ENCODE measurements around the gene CASP8.
"Not testable (repeated sequence)": the region's sequence is repeated elsewhere in the genome, so short reads cannot be mapped to it uniquely, and the experiment has no call there.

CASP8 gene

DNA sequence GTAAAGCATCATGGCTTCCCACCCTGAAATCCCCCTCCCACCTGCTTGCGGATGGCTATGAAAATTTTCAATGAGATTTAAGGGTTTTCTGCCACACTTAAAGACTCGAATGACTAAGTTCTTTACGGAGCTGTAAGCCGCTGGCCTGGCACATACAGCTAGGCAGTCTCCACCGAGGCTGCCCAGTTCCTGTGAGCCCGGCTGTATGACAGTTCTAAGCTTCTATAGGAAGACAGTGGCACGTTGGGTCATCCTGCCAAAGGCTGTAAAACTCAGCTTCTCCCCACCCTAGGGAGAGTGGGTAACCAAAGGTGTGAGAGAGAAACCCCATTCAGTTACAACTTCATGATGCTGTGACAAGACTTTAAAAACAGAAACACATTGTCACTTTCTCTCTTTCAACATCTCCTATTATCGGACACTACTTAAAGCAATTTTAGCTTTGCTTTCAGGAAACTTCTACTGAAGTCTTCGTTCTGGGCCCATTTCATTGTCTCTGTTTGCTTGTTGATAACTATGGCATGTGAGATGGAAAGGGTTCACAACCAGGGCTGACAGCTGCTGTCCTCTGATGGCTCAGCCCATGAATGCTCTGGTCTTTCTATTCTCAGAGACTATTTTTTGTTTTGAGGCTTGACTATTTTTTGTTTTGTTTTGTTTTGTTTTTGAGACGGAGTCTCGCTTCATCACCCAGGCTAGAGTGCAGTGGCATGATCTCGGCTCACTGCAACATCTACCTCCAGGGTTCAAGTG lies 7.1 kb downstream of the CASP8 start:
- peaks cover 76 to 90% of the 10 kb centered on the region in 2 donors for H3K4me1 Mint-ChIP-seq (ENCODE audit: low read depth in 2 of 2)
- peak in 1 of 3 experiments; percentile 23 for DNase-seq
- peak; percentile 67 for ATAC-seq (replicated peaks)
- no peaks in the 10 kb centered on the region for H3K27me3 Mint-ChIP-seq
- peaks cover 68% of the 10 kb centered on the region for H3K36me3 Mint-ChIP-seq (ENCODE audit: insufficient read depth)
- peak overlapping the region; percentile 83 to 98 for H3K27ac Mint-ChIP-seq
- no peaks in the 10 kb centered on the region for H3K9me3 Mint-ChIP-seq
- peak overlapping the region; percentile 85 to 92 for H3K4me3 Mint-ChIP-seq

DNA sequence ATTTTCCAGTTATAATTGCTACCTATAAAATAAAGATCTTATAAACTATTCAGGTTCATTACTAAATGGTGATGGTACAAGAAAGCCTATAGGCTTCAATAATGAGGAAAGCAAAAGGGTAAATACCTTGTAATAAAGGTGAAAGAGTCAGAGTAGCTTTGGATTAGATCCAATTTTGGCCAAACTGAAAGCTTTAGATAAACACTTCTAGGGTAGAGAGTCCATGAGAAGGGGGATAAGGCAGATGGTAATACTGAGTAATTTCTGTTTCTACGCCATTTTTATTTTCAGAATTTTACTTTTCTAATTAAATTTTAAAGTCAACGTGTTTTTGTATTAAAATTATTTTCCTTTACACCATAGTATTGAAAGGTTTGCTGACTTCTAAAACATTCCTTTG lies 9.4 kb downstream of the CASP8 start:
- H3K9me3 Mint-ChIP-seq, result no peaks in the 10 kb centered on the region
- ATAC-seq (replicated peaks) (no peak), DNase-seq (no peak)
- peaks cover 90% of the 10 kb centered on the region for H3K36me3 Mint-ChIP-seq (ENCODE audit: insufficient read depth)
- no peaks in the 10 kb centered on the region for H3K27me3 Mint-ChIP-seq
- H3K27ac Mint-ChIP-seq, result peak overlapping the region; percentile 83 to 98
- peak overlapping the region in 1 of 2 donors; percentile 59 for H3K4me3 Mint-ChIP-seq
- H3K4me1 Mint-ChIP-seq (ENCODE audit: low read depth in 2 of 2), result peaks cover 73 to 87% of the 10 kb centered on the region in 2 donors

DNA sequence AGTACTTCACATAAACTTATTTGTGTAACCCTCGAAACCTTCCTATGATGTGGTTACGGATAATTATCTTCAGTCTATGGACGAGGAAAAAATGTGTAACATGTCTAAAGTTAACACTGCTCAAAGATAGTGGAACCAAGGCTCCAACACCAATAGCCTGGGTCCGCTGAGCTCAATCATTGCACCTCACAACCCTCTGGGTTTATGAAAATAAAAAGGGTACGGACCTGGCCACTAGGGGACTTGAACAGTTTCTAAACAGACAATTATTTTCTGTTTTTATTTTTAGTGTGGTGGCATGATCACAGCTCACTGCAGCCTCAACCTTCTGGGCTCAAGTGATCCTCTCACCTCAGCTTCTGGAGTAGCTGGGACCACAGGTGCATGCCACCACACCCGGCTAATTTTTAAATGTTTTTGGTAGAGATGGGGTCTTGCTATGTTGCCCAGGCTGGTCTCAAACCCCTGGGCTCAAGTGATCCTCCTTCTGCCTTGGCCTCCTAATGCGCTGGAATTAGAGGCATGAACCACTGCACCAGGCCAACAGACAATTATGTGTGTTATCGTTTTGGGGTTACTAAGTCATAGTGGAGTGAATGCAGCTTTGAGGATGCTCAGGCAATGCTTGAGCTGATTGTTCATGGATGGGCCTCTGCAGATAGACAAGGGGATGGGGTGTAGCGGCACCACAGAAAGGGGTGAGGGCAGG lies 10.1 kb downstream of the CASP8 start:
- Mint-ChIP-seq H3K27ac (peak overlapping the region; percentile 83 to 98), H3K4me1 (ENCODE audit: low read depth in 2 of 2) (peaks cover 69 to 89% of the 10 kb centered on the region in 2 donors), H3K9me3 (no peaks in the 10 kb centered on the region), H3K36me3 (ENCODE audit: insufficient read depth) (peaks cover 95% of the 10 kb centered on the region), H3K27me3 (no peaks in the 10 kb centered on the region), H3K4me3 (peak overlapping the region; percentile 49 to 59)
- ATAC-seq (replicated peaks), result no peak
- no peak for DNase-seq

DNA sequence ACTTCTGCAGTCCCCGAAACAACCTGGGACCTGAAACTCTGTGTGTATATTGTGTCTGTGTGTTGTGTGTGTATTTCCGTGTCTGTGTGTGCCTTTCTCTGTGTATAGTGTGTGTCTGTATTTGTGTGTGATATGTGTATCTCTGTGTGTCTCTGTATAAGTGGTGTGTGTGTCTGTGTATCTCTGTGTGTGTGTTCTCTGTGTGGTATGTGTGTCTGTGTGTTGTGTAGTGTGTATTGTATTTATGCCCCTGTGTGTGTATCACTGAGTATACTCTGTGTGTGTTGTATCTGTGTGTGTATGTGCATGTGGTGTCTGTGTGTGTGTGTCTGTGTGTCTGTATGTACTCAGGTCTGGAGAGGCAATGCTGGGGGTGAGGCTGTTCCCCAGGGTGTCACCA lies 11.6 kb downstream of the CASP8 start:
- Mint-ChIP-seq H3K27ac (peak overlapping the region; percentile 83 to 98), H3K4me1 (ENCODE audit: low read depth in 2 of 2) (peaks cover 59 to 85% of the 10 kb centered on the region in 2 donors), H3K36me3 (ENCODE audit: insufficient read depth) (peaks cover 97% of the 10 kb centered on the region), H3K27me3 (no peaks in the 10 kb centered on the region), H3K4me3 (peak overlapping the region; percentile 49 to 59), H3K9me3 (no peaks in the 10 kb centered on the region)
- no peak for ATAC-seq (replicated peaks)
- no peak for DNase-seq

DNA sequence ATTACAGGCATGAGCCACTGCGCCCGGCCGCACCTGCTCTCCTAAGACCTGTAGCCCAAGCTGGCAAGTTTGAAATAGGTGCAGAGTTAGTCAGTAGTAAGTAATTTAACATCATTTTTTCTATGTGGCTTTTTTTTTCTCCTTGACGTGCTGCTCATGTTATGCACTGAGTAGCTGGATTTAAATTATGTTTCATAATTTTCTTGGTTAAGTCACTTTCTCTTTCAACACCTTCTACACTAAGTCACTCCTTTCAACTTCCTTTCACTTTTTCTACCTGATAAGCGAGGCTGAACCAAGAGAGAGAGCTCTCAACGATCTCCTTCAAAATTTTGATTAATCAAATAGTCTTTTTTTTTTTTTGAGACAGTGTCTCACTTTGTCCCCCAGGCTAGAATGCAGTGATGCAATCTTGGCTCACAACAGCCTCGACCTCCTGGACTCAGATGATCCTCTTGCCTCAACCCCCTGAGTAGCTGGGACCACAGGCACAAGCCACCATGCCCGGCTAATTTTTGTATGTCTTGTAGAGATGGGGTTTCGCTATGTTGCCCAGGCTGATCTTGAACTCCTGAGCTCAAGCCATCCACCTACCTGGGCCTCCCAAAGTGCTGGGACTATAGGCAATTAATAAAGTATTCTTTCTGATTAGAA lies 13.1 kb downstream of the CASP8 start:
- peak overlapping the region; percentile 83 to 98 for H3K27ac Mint-ChIP-seq
- peak overlapping the region; percentile 49 to 59 for H3K4me3 Mint-ChIP-seq
- no peaks in the 10 kb centered on the region for H3K27me3 Mint-ChIP-seq
- H3K36me3 Mint-ChIP-seq (ENCODE audit: insufficient read depth), result peaks cover 100% of the 10 kb centered on the region
- ATAC-seq (replicated peaks), result peak; percentile 72
- no peaks in the 10 kb centered on the region for H3K9me3 Mint-ChIP-seq
- DNase-seq, result no peak
- peaks cover 51 to 75% of the 10 kb centered on the region in 2 donors for H3K4me1 Mint-ChIP-seq (ENCODE audit: low read depth in 2 of 2)

DNA sequence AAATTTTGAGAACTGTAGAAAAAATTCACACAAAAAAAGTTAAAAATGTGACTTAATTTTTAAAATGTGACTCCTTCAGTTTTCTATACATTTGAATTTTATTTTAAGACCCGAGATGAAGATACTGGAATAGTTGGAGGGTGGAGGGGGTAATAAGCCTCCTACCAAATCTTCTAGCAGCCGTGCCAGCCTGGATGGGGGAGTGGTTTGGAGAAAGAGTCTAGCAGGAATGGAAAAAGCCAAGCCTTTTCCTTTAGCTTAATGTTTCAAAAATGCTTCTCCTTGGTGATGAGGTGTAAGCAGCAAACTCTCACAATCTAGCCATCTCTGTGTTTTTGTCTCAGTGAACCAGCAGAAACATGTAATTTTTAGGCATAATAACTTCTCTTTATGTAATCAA lies 14.7 kb downstream of the CASP8 start:
- no peak overlapping the region for H3K4me3 Mint-ChIP-seq
- H3K4me1 Mint-ChIP-seq (ENCODE audit: low read depth in 2 of 2), result peaks cover 40 to 75% of the 10 kb centered on the region in 2 donors
- H3K27ac Mint-ChIP-seq, result peak overlapping the region; percentile 83 to 98
- no peak for ATAC-seq (replicated peaks)
- H3K9me3 Mint-ChIP-seq, result no peaks in the 10 kb centered on the region
- DNase-seq, result no peak
- H3K27me3 Mint-ChIP-seq, result no peaks in the 10 kb centered on the region
- peaks cover 100% of the 10 kb centered on the region for H3K36me3 Mint-ChIP-seq (ENCODE audit: insufficient read depth)

DNA sequence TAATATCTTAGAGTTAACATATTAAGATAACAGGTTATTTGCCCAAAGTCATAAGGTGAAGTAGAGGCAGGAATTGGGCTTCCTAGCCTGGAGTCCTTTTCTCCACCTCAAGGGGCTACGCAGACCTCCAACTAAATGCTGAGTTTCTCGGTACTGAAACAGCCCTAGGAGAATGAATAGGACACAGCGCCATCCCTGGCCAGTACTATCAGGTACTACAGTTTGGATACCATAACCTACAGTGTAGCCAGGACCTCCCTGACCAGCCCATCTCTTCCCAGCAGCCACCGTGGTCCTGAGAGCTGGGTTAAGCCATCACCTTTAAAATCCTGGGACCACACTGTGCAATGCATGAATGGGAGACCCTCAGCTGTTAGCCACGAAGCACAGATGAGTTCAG lies 15.7 kb downstream of the CASP8 start:
- Mint-ChIP-seq H3K36me3 (ENCODE audit: insufficient read depth) (peaks cover 100% of the 10 kb centered on the region), H3K9me3 (no peaks in the 10 kb centered on the region), H3K27ac (peak overlapping the region; percentile 19 to 57), H3K4me1 (ENCODE audit: low read depth in 2 of 2) (peaks cover 34 to 72% of the 10 kb centered on the region in 2 donors), H3K27me3 (no peaks in the 10 kb centered on the region), H3K4me3 (no peak overlapping the region)
- peak; percentile 29 for ATAC-seq (replicated peaks)
- DNase-seq, result no peak

DNA sequence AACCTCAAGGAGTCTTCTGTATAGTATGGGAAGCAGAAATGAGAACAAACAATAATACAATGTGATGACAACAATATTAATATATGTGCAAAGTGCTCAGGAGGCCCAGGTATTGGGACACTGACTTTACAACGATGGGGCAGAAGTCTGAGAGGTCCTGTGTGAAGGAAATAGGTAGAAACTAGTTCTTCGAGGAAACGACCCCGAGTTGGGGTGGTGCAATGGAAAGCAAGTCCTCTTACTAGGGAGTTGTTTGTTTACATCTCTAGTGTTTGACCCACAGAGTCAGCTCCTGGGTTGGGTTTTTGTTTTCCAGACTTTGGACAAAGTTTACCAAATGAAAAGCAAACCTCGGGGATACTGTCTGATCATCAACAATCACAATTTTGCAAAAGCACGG lies 16.2 kb downstream of the CASP8 start:
- peaks cover 96% of the 10 kb centered on the region for H3K36me3 Mint-ChIP-seq (ENCODE audit: insufficient read depth)
- peaks cover 29 to 67% of the 10 kb centered on the region in 2 donors for H3K4me1 Mint-ChIP-seq (ENCODE audit: low read depth in 2 of 2)
- ATAC-seq (replicated peaks) (no peak), DNase-seq (no peak)
- H3K27me3 Mint-ChIP-seq, result no peaks in the 10 kb centered on the region
- H3K27ac Mint-ChIP-seq, result peak overlapping the region; percentile 19 to 57
- no peaks in the 10 kb centered on the region for H3K9me3 Mint-ChIP-seq
- no peak overlapping the region for H3K4me3 Mint-ChIP-seq

DNA sequence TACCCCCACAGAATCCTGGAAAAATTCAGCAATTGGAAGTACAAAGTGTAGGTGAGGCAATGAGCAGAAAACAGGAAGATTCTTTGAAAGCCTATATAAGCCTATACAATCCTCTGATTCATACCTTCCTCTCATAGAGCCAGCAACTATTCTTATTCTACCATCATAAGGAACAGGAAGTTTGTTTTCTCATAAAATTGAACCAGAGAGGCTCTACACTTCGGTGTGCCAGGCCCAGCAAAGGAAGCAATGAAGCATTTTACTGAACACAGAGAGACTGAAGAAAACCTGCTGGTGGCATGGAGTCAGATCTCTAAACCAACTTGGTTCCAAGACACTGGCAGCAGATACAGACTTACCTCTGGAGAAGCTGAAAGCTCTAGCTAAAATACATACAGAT lies 18.7 kb downstream of the CASP8 start:
- Mint-ChIP-seq H3K27ac (peak overlapping the region; percentile 2 to 60), H3K27me3 (no peaks in the 10 kb centered on the region), H3K36me3 (ENCODE audit: insufficient read depth) (peaks cover 71% of the 10 kb centered on the region), H3K4me3 (no peak overlapping the region), H3K9me3 (no peaks in the 10 kb centered on the region), H3K4me1 (ENCODE audit: low read depth in 2 of 2) (peaks cover 8 to 42% of the 10 kb centered on the region in 2 donors)
- ATAC-seq (replicated peaks), result no peak
- DNase-seq, result no peak

DNA sequence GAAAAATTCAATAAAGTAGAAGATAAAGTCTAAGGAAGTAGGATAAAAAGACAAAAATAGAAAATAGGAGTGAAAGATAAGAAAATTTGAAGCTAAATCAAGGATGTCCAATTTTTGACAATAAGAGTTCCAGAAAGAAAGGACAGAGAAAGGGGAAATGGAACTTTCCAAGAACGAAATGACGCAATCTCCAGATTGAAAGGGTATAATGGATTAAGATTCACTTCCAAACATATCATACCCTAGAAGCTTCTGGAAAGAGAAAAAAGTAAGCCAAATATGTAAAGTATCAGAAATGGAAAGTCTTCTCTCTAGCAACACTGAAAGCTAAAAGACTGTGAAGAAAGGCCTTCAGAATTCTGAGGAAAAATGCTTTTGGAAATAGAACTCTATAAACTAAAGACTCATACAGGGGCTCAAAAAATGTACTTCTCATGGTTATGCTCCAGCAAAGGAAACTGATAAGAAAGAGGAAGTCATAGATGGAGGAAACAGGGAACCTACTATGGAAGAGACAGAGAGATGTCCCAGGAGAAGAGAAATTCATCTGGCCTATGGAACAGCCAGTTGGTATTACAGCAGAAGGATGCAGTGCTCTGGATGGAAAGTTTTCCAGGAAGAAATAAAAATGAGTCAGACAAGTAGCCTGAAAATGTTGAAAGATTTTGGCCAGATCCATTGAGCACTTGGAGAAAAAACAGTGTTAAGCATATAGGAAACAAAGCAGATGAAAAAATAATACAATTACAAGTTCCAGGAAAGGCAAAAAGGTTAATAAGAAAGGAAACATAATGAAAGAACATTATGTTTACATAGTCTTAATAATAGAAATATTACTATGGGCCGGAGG lies 20.1 kb downstream of the CASP8 start:
- peak overlapping the region; percentile 2 to 60 for H3K27ac Mint-ChIP-seq
- H3K27me3 Mint-ChIP-seq, result no peaks in the 10 kb centered on the region
- no peaks in the 10 kb centered on the region for H3K9me3 Mint-ChIP-seq
- H3K4me1 Mint-ChIP-seq (ENCODE audit: low read depth in 2 of 2), result peaks cover 11 to 39% of the 10 kb centered on the region in 2 donors
- DNase-seq, result no peak
- H3K4me3 Mint-ChIP-seq, result no peak overlapping the region
- peaks cover 67% of the 10 kb centered on the region for H3K36me3 Mint-ChIP-seq (ENCODE audit: insufficient read depth)
- no peak for ATAC-seq (replicated peaks)

DNA sequence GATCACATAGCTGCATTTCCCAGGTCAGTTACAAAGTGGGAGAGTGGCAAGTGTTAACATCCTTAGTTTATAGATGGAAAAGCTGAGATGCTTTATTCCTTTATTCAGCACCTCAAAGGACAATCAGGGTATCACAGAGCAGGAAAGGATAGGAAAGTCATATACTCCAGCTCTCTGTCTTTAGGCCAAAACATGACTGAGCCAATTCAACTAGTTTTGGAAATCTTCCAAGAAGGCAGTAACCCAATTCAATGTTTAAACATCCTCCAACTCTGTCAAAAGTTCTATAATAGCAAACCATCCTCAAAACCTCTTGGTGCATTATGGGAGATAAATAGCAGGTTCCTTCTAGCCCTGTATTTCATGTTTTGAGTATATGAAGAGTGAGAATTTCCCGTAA lies 25.2 kb downstream of the CASP8 start:
- H3K4me1 Mint-ChIP-seq (ENCODE audit: low read depth in 2 of 2), result peaks cover 11 to 13% of the 10 kb centered on the region in 2 donors
- H3K27ac Mint-ChIP-seq, result peak overlapping the region; percentile 3 to 54
- ATAC-seq (replicated peaks), result no peak
- peaks cover 62% of the 10 kb centered on the region for H3K36me3 Mint-ChIP-seq (ENCODE audit: insufficient read depth)
- no peaks in the 10 kb centered on the region for H3K9me3 Mint-ChIP-seq
- H3K27me3 Mint-ChIP-seq, result no peaks in the 10 kb centered on the region
- DNase-seq, result no peak
- no peak overlapping the region for H3K4me3 Mint-ChIP-seq

DNA sequence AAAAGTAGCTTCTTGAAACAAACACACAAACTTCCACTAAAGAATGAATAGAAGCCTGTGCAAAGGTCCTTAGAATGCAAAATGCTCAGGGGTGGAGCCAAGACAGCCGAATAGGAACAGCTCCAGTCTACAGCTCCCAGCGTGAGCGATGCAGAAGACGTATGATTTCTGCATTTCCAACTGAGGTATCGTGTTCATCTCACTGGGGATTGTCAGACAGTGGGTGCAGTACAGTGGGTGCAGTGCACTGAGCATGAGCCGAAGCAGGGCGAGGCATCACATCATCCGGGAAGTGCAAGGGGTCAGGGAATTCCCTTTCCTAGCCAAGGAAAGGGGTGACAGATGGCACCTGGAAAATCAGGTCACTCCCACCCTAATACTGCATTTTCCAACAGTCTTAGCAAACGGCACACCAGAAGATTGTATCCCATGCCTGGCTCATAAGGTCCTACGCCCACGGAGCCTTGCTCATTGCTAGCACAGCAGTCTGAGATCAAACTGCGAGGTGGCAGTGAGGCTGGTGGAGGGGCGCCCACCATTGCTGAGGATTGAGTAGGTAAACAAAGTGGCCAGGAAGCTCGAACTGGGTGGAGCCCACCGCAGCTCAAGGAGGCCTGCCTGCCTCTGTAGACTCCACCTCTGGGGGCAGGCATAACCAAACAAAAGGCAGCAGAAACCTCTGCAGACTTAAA lies 30.3 kb downstream of the CASP8 start:
- DNase-seq; H3K27ac Mint-ChIP-seq; H3K4me1 Mint-ChIP-seq (ENCODE audit: low read depth in 2 of 2); H3K4me3 Mint-ChIP-seq; H3K27me3 Mint-ChIP-seq; ATAC-seq (replicated peaks): not testable (repeated sequence)
- H3K36me3 Mint-ChIP-seq (ENCODE audit: insufficient read depth), result peaks cover 47% of the 10 kb centered on the region
- peaks cover 7 to 14% of the 10 kb centered on the region in 2 donors for H3K9me3 Mint-ChIP-seq
